HEK293 (cell line): ENCODE data around the gene RTN4.
A peak's percentile ranks its signal among the peaks of the same experiment; 100 is the strongest.

Experiments
- CTCF ChIA-PET: fragments of 350-600 bp; formaldehyde crosslinking; extraction: SDS; loops from one replicate; lab custom pipeline; 2021; ENCODE audit warnings: antibody characterized with exemption; lab: Yijun Ruan, JAX
- POLR2A ChIA-PET: fragments of 300-600 bp; formaldehyde crosslinking; extraction: SDS; loops from one replicate; lab custom pipeline; 2020; ENCODE audit warnings: antibody characterized with exemption, inconsistent platforms; lab: Yijun Ruan, JAX
- H3K27ac ChIP-seq: fragments of 200-500 bp; sonication (Bioruptor generic); 2 replicates; pipeline ENCODE4 v1.5.1; 2014; ENCODE audit warnings: low read depth, low read length, control low read depth, inconsistent platforms; ENCODE audit errors: extremely low read depth
- H3K36me3 ChIP-seq, 2 experiments: fragments of 200-500 bp in 1 of 2; sonication (Bioruptor generic) in 1 of 2; 1 replicate in 1 of 2; 2 replicates in 1 of 2; pipeline ENCODE4 v1.5.1; 2014 to 2017; ENCODE audit warnings: inconsistent platforms in 2 of 2, low read length in 2 of 2; ENCODE audit not compliant: control insufficient read depth in 2 of 2, insufficient read depth in 1 of 2
- H3K4me1 ChIP-seq: fragments of 200-500 bp; sonication (Bioruptor generic); 2 replicates; pipeline ENCODE4 v1.5.1; 2014; ENCODE audit warnings: mild to moderate bottlenecking, low read length, inconsistent platforms; ENCODE audit not compliant: control insufficient read depth, insufficient read depth
- H3K4me3 ChIP-seq: 2 replicates; pipeline ENCODE4 v1.5.1; 2011; ENCODE audit warnings: low read depth, mild to moderate bottlenecking, control low read depth, low read length, moderate library complexity
- H3K9me3 ChIP-seq: fragments of 200-500 bp; sonication (Bioruptor generic); 2 replicates; pipeline ENCODE4 v1.5.1; 2014; ENCODE audit warnings: low read depth, low read length, inconsistent platforms; ENCODE audit not compliant: control insufficient read depth, insufficient read depth
- GLIS2 ChIP-seq: fragments of 450-650 bp; formaldehyde crosslinking; IDR thresholded peaks from 2 replicates; pipeline ENCODE4 v1.5.1; 2016; ENCODE audit warnings: missing biosample characterization, missing genetic modification characterization
- KLF1 ChIP-seq: fragments of 450-650 bp; formaldehyde crosslinking; IDR thresholded peaks from 2 replicates; pipeline ENCODE4 v1.5.1; 2016; ENCODE audit warnings: missing biosample characterization, missing genetic modification characterization
- MZF1 ChIP-seq: fragments of 450-650 bp; formaldehyde crosslinking; IDR thresholded peaks from 2 replicates; pipeline ENCODE4 v1.5.1; 2017; ENCODE audit warnings: missing biosample characterization, missing genetic modification characterization, borderline replicate concordance
- YY2 ChIP-seq: fragments of 450-650 bp; formaldehyde crosslinking; IDR thresholded peaks from 2 replicates; pipeline ENCODE4 v1.5.1; 2016; ENCODE audit warnings: missing biosample characterization, missing genetic modification characterization
- ZBTB7A ChIP-seq: fragments of 450-650 bp; formaldehyde crosslinking; IDR thresholded peaks from 2 replicates; pipeline ENCODE4 v1.5.1; 2016; ENCODE audit warnings: low read depth, missing biosample characterization, missing genetic modification characterization
- ZBTB8A ChIP-seq: fragments of 450-650 bp; formaldehyde crosslinking; IDR thresholded peaks from 2 replicates; pipeline ENCODE4 v1.5.1; 2016; ENCODE audit warnings: missing biosample characterization, missing genetic modification characterization
- ZEB2 ChIP-seq: fragments of 450-650 bp; formaldehyde crosslinking; IDR thresholded peaks from 2 replicates; pipeline ENCODE4 v1.5.1; 2016; ENCODE audit warnings: missing biosample characterization, missing genetic modification characterization
- ZNF138 ChIP-seq: fragments of 450-650 bp; formaldehyde crosslinking; IDR thresholded peaks from 2 replicates; pipeline ENCODE4 v1.5.1; 2016; ENCODE audit warnings: missing biosample characterization, missing genetic modification characterization, borderline replicate concordance
- ZNF174 ChIP-seq: fragments of 450-650 bp; formaldehyde crosslinking; IDR thresholded peaks from 2 replicates; pipeline ENCODE4 v1.5.0; 2017; ENCODE audit warnings: missing biosample characterization, mild to moderate bottlenecking, missing genetic modification characterization
- ZNF223 ChIP-seq: fragments of 450-650 bp; formaldehyde crosslinking; IDR thresholded peaks from 2 replicates; pipeline ENCODE4 v1.5.1; 2016; ENCODE audit warnings: missing biosample characterization, missing genetic modification characterization
- ZNF324 ChIP-seq: fragments of 450-650 bp; formaldehyde crosslinking; IDR thresholded peaks from 2 replicates; pipeline ENCODE4 v1.5.1; 2016; ENCODE audit warnings: missing biosample characterization, missing genetic modification characterization
- ZNF354C ChIP-seq: fragments of 450-650 bp; formaldehyde crosslinking; IDR thresholded peaks from 2 replicates; pipeline ENCODE4 v1.5.1; 2016; ENCODE audit warnings: missing biosample characterization, missing genetic modification characterization, low read depth, borderline replicate concordance
- ZNF394 ChIP-seq: fragments of 450-650 bp; formaldehyde crosslinking; IDR thresholded peaks from 2 replicates; pipeline ENCODE4 v1.5.1; 2016; ENCODE audit warnings: missing biosample characterization, missing genetic modification characterization, mild to moderate bottlenecking, moderate library complexity, borderline replicate concordance
- ZNF555 ChIP-seq: fragments of 450-650 bp; formaldehyde crosslinking; conservative IDR thresholded peaks from 2 replicates; pipeline ENCODE4 v1.5.1; 2017; ENCODE audit warnings: missing biosample characterization, mild to moderate bottlenecking, missing genetic modification characterization, inconsistent platforms
- ZNF654 ChIP-seq: fragments of 450-650 bp; formaldehyde crosslinking; IDR thresholded peaks from 2 replicates; pipeline ENCODE4 v1.5.1; 2016; ENCODE audit warnings: low read depth, missing biosample characterization, missing genetic modification characterization
- ZNF837 ChIP-seq: fragments of 450-650 bp; formaldehyde crosslinking; IDR thresholded peaks from 2 replicates; pipeline ENCODE4 v1.5.1; 2016; ENCODE audit warnings: missing biosample characterization, missing genetic modification characterization
- ZSCAN30 ChIP-seq: fragments of 450-650 bp; IDR thresholded peaks from 2 replicates; pipeline ENCODE4 v1.5.1; 2018; ENCODE audit warnings: missing biosample characterization, mild to moderate bottlenecking, missing genetic modification characterization, moderate library complexity
- TF ChIP-seq, protein P1 (sequence below): fragments of 450-650 bp; formaldehyde crosslinking; optimal IDR thresholded peaks from 2 replicates; pipeline ENCODE3; 2016; ENCODE audit warnings: missing biosample characterization, mild to moderate bottlenecking, missing genetic modification characterization
- TF ChIP-seq, protein P2 (sequence below): fragments of 450-650 bp; formaldehyde crosslinking; IDR thresholded peaks from 2 replicates; pipeline ENCODE4 v1.5.1; 2016; ENCODE audit warnings: missing biosample characterization, missing genetic modification characterization
- TF ChIP-seq, protein P3 (sequence below): fragments of 450-650 bp; formaldehyde crosslinking; IDR thresholded peaks from 2 replicates; pipeline ENCODE4 v1.5.1; 2017; ENCODE audit warnings: missing biosample characterization, missing genetic modification characterization
- TF ChIP-seq, protein P4 (sequence below): fragments of 450-650 bp; formaldehyde crosslinking; IDR thresholded peaks from 2 replicates; pipeline ENCODE4 v1.5.1; 2016; ENCODE audit warnings: missing biosample characterization, missing genetic modification characterization

Gene RTN4, protein sequence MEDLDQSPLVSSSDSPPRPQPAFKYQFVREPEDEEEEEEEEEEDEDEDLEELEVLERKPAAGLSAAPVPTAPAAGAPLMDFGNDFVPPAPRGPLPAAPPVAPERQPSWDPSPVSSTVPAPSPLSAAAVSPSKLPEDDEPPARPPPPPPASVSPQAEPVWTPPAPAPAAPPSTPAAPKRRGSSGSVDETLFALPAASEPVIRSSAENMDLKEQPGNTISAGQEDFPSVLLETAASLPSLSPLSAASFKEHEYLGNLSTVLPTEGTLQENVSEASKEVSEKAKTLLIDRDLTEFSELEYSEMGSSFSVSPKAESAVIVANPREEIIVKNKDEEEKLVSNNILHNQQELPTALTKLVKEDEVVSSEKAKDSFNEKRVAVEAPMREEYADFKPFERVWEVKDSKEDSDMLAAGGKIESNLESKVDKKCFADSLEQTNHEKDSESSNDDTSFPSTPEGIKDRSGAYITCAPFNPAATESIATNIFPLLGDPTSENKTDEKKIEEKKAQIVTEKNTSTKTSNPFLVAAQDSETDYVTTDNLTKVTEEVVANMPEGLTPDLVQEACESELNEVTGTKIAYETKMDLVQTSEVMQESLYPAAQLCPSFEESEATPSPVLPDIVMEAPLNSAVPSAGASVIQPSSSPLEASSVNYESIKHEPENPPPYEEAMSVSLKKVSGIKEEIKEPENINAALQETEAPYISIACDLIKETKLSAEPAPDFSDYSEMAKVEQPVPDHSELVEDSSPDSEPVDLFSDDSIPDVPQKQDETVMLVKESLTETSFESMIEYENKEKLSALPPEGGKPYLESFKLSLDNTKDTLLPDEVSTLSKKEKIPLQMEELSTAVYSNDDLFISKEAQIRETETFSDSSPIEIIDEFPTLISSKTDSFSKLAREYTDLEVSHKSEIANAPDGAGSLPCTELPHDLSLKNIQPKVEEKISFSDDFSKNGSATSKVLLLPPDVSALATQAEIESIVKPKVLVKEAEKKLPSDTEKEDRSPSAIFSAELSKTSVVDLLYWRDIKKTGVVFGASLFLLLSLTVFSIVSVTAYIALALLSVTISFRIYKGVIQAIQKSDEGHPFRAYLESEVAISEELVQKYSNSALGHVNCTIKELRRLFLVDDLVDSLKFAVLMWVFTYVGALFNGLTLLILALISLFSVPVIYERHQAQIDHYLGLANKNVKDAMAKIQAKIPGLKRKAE

DNA sequence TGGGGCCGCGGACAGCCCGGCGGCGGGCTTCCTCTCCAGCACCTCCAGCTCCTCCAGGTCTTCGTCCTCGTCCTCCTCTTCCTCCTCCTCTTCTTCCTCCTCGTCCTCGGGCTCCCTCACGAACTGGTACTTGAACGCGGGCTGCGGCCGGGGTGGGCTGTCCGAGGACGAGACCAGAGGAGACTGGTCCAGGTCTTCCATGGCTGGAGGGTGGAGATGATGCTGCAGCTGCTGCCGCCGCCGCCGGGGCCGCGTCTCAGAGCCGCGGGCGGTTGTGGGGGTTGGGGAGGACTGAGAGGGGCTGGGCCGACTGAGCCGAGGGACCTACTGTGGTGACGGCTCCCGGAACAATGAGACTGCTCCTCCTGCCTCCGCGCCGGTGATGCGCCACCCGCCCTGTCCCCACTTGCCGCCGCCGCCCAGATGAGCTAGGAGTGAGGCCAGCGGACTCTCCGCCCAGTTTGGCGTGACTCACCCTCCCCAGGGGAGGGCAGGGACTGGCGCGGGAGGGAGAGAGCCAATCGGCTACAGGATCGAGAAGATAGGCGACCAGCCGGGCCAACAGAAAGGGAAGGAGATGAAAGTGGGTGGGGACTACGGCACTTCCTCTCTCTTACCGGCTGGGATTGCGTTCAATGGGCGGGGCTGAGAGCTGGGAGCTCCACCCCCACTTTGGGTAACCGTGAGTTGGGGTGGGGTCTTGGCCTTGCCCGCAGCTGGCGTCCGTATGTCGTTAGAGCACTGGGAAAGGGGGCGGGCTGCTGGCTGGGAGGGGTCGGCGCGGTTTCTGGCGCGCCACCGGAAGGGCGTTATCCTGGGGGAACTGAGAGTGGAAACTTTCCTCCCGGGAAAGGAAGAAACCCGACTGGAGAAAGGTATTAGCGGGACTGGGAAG is at the start of gene RTN4:
RTN4 (minus strand) TSS at position 352 of the 895 bp plus-strand sequence; CDS start at position 201, 151 bp downstream.
- Histone ChIP-seq H3K27ac (peak within 1 kb of the TSS; percentile 94), H3K36me3 (peaks cover 0 to 5% of the 10 kb centered on the region in 2 experiments; a peak in 1 of 3 replicates), H3K9me3 (no peaks in the 10 kb centered on the region), H3K4me3 (peak within 1 kb of the TSS; percentile 99), H3K4me1 (peaks cover 8% of the 10 kb centered on the region)
- CTCF ChIA-PET = interaction anchor here (0.6 to 6.1 kb wide), 8 partner anchors 10 to 176 kb away, joined by 3 to 69 read pairs (median 3); no protein-coding TSS in a partner anchor
- POLR2A ChIA-PET = interaction anchor here (0.6 to 2.4 kb wide), 42 partner anchors 9 to 568 kb away, joined by 3 to 19 read pairs (median 5); partner anchors contain the start of genes CFAP36, CLHC1 and RPS27A
- peak; percentile 56; the same call in 1 of the 2 replicates for TF ChIP-seq ZBTB7A
- TF ChIP-seq ZNF354C (tag by site-specific recombination) = no peak
- TF ChIP-seq GLIS2 = peak; percentile 95
- TF ChIP-seq ZNF138 = no peak
- TF ChIP-seq, protein P1, sequence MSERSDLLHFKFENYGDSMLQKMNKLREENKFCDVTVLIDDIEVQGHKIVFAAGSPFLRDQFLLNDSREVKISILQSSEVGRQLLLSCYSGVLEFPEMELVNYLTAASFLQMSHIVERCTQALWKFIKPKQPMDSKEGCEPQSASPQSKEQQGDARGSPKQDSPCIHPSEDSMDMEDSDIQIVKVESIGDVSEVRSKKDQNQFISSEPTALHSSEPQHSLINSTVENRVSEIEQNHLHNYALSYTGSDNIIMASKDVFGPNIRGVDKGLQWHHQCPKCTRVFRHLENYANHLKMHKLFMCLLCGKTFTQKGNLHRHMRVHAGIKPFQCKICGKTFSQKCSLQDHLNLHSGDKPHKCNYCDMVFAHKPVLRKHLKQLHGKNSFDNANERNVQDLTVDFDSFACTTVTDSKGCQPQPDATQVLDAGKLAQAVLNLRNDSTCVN (tag by site-specific recombination) = peak; percentile 75
- TF ChIP-seq KLF1 = peak; percentile 92; the same call in 1 of the 2 replicates
- TF ChIP-seq YY2 (tag by site-specific recombination) = no peak
- no peak for TF ChIP-seq ZNF837 (tag by site-specific recombination)
- peak; percentile 63; the same call in 1 of the 2 replicates for TF ChIP-seq ZBTB8A (tag by site-specific recombination)
- TF ChIP-seq, protein P2, sequence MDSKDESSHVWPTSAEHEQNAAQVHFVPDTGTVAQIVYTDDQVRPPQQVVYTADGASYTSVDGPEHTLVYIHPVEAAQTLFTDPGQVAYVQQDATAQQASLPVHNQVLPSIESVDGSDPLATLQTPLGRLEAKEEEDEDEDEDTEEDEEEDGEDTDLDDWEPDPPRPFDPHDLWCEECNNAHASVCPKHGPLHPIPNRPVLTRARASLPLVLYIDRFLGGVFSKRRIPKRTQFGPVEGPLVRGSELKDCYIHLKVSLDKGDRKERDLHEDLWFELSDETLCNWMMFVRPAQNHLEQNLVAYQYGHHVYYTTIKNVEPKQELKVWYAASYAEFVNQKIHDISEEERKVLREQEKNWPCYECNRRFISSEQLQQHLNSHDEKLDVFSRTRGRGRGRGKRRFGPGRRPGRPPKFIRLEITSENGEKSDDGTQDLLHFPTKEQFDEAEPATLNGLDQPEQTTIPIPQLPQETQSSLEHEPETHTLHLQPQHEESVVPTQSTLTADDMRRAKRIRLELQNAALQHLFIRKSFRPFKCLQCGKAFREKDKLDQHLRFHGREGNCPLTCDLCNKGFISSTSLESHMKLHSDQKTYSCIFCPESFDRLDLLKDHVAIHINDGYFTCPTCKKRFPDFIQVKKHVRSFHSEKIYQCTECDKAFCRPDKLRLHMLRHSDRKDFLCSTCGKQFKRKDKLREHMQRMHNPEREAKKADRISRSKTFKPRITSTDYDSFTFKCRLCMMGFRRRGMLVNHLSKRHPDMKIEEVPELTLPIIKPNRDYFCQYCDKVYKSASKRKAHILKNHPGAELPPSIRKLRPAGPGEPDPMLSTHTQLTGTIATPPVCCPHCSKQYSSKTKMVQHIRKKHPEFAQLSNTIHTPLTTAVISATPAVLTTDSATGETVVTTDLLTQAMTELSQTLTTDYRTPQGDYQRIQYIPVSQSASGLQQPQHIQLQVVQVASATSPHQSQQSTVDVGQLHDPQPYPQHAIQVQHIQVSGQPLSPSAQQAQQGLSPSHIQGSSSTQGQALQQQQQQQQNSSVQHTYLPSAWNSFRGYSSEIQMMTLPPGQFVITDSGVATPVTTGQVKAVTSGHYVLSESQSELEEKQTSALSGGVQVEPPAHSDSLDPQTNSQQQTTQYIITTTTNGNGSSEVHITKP (tag by site-specific recombination) = peak; percentile 78
- no peak for TF ChIP-seq ZNF223 (tag by site-specific recombination)
- peak; percentile 73; the same call in 1 of the 2 replicates for TF ChIP-seq ZNF324 (tag by site-specific recombination)
- TF ChIP-seq ZNF174 = no peak
- TF ChIP-seq ZNF555 = no peak
- TF ChIP-seq MZF1 (tag by site-specific recombination) = no peak
- TF ChIP-seq, protein P3, sequence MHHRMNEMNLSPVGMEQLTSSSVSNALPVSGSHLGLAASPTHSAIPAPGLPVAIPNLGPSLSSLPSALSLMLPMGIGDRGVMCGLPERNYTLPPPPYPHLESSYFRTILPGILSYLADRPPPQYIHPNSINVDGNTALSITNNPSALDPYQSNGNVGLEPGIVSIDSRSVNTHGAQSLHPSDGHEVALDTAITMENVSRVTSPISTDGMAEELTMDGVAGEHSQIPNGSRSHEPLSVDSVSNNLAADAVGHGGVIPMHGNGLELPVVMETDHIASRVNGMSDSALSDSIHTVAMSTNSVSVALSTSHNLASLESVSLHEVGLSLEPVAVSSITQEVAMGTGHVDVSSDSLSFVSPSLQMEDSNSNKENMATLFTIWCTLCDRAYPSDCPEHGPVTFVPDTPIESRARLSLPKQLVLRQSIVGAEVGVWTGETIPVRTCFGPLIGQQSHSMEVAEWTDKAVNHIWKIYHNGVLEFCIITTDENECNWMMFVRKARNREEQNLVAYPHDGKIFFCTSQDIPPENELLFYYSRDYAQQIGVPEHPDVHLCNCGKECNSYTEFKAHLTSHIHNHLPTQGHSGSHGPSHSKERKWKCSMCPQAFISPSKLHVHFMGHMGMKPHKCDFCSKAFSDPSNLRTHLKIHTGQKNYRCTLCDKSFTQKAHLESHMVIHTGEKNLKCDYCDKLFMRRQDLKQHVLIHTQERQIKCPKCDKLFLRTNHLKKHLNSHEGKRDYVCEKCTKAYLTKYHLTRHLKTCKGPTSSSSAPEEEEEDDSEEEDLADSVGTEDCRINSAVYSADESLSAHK (tag by site-specific recombination) = no peak
- TF ChIP-seq, protein P4, sequence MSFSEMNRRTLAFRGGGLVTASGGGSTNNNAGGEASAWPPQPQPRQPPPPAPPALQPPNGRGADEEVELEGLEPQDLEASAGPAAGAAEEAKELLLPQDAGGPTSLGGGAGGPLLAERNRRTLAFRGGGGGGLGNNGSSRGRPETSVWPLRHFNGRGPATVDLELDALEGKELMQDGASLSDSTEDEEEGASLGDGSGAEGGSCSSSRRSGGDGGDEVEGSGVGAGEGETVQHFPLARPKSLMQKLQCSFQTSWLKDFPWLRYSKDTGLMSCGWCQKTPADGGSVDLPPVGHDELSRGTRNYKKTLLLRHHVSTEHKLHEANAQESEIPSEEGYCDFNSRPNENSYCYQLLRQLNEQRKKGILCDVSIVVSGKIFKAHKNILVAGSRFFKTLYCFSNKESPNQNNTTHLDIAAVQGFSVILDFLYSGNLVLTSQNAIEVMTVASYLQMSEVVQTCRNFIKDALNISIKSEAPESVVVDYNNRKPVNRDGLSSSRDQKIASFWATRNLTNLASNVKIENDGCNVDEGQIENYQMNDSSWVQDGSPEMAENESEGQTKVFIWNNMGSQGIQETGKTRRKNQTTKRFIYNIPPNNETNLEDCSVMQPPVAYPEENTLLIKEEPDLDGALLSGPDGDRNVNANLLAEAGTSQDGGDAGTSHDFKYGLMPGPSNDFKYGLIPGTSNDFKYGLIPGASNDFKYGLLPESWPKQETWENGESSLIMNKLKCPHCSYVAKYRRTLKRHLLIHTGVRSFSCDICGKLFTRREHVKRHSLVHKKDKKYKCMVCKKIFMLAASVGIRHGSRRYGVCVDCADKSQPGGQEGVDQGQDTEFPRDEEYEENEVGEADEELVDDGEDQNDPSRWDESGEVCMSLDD (tag by site-specific recombination) = peak; percentile 81
- TF ChIP-seq ZNF654 (tag by site-specific recombination) = no peak
- peak; percentile 61; the same call in 1 of the 2 replicates for TF ChIP-seq ZNF394
- TF ChIP-seq ZSCAN30 = peak; percentile 87
- TF ChIP-seq ZEB2 = peak; percentile 96
